NT2/D1 (cell line): Measurements from ENCODE around the gene NEK10.

Experiments
- SUZ12 ChIP-seq: IDR thresholded peaks from 2 replicates; pipeline ENCODE4 v1.6.1; 2011; ENCODE audit not compliant: insufficient read length, insufficient read depth; ENCODE audit errors: extremely low read depth
- ZNF274 ChIP-seq: IDR thresholded peaks from 2 replicates; pipeline ENCODE4 v1.6.1; 2011; ENCODE audit warnings: mild to moderate bottlenecking, low read depth, low read length

- TF ChIP-seq ZNF274 (no peak), SUZ12 (no peak)
Measured at GRCh38 chr3:27342267-27342666, 26.9 kb downstream of the NEK10 start.
